Left lung (tissue), 10 donors: ENCODE results near the gene PDCD6IP. TPM values are rescaled to one million over a fixed set of nuclear protein-coding genes. Genes with fewer than 3 reads are reported as not detected.

Experiments used
- ATAC-seq: fragments of 200-7000 bp; cut with Tn5 transposase; one replicate; pipeline ENCODE4 v1.9.1; 2020; ENCODE audit warnings: moderate library complexity
- DNase-seq, 4 donors: peaks; one replicate each; pipeline ENCODE4 v3.0.0-alpha.2; 2013 to 2020
- H3K27ac ChIP-seq, 2 donors: fragments of 200-600 bp; sonication (generic) in 1 of 2; one replicate each; pipeline versions ENCODE4 v1.5.0 to v1.8.0; 2020 to 2021
- H3K27me3 ChIP-seq, 2 donors: fragments of 200-600 bp; sonication (generic) in 1 of 2; one replicate each; pipeline versions ENCODE4 v1.5.0 to v1.8.0; 2020 to 2021
- H3K36me3 ChIP-seq, 2 donors: fragments of 200-600 bp; sonication (generic) in 1 of 2; one replicate each; pipeline versions ENCODE4 v1.5.0 to v1.8.0; 2020 to 2021
- H3K4me1 ChIP-seq, 2 donors: fragments of 200-600 bp; one replicate each; pipeline ENCODE4 v1.8.0; 2021
- H3K4me3 ChIP-seq, 2 donors: fragments of 200-600 bp; sonication (generic) in 1 of 2; one replicate each; pipeline versions ENCODE4 v1.5.0 to v1.8.0; 2020 to 2021; ENCODE audit warnings: mild to moderate bottlenecking in 1 of 2
- H3K9me3 ChIP-seq, 2 donors: fragments of 200-600 bp; sonication (generic) in 1 of 2; one replicate each; pipeline versions ENCODE4 v1.5.0 to v1.8.0; 2020 to 2021
- intact Hi-C, 2 donors: fragments of 100-400 bp; cut with DNase I; formaldehyde crosslinking; loops; one replicate each; pipeline versions ENCODE4 v1.11.2 to v1.14.2; 2022
- polyA plus RNA-seq, 6 donors: library from polyadenylated mRNA; unstranded; fragments of 120-200 nt; gene quantifications; one replicate each; pipeline ENCODE4 v1.2.1, GENCODE V29; 2013; ENCODE audit not compliant: insufficient read length in 6 of 6
- total RNA-seq, 2 donors: library from RNA; stranded (reverse); fragmentation: NEBNext Ultra II Directional; extraction: Animal tissue kit (Norgen Biotek cat#: 25700); gene quantifications; one replicate each; pipeline ENCODE4 v1.2.1, GENCODE V29; 2021
- TF ChIP-seq, protein P1 (sequence below), 2 donors: fragments of 200-600 bp; sonication (generic) in 1 of 2; IDR thresholded peaks; one replicate each; pipeline versions ENCODE4 v1.5.0 to v1.8.0; 2021; ENCODE audit warnings: antibody characterized with exemption in 2 of 2
- donor health status: DM: no; HTN: yes; CAD: no.
- donor health status: DM: no; HTN: no; CAD: no.

PDCD6IP gene
- total and polyA plus RNA-seq, 8 donors: 172 to 270 (median 205) TPM

DNA sequence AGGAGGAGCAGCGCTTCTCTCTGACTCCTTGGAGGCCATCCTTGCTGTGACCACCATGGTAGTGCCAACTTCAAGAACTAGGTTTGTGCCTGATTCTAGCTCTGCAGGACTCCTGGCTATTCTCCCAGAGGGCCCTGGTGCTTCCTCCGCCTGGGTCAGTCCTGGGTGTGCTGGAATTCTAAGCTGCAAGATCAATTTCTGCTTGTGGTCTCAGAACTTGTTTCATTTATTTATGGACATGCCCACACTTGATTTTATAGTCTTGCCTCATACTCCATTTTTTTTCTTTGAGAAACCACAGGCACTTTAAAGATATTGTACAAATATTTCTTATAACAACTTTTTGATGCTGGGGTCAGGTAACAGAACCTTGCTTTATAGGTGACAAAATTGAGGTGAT, 87.6 kb downstream of the PDCD6IP start:
- TF ChIP-seq, protein P1, sequence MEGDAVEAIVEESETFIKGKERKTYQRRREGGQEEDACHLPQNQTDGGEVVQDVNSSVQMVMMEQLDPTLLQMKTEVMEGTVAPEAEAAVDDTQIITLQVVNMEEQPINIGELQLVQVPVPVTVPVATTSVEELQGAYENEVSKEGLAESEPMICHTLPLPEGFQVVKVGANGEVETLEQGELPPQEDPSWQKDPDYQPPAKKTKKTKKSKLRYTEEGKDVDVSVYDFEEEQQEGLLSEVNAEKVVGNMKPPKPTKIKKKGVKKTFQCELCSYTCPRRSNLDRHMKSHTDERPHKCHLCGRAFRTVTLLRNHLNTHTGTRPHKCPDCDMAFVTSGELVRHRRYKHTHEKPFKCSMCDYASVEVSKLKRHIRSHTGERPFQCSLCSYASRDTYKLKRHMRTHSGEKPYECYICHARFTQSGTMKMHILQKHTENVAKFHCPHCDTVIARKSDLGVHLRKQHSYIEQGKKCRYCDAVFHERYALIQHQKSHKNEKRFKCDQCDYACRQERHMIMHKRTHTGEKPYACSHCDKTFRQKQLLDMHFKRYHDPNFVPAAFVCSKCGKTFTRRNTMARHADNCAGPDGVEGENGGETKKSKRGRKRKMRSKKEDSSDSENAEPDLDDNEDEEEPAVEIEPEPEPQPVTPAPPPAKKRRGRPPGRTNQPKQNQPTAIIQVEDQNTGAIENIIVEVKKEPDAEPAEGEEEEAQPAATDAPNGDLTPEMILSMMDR (IDR thresholded peaks at IDR 0.05): no peak
- Histone ChIP-seq H3K27ac (no peak overlapping the region), H3K36me3 (no peaks in the 10 kb centered on the region), H3K27me3 (peaks cover 0 to 5% of the 10 kb centered on the region in 2 donors), H3K4me1 (peaks cover 0 to 4% of the 10 kb centered on the region in 2 donors), H3K9me3 (no peaks in the 10 kb centered on the region), H3K4me3 (no peak overlapping the region)
- intact Hi-C loops: no loop called here
- ATAC-seq: no peak
- no peak for DNase-seq

DNA sequence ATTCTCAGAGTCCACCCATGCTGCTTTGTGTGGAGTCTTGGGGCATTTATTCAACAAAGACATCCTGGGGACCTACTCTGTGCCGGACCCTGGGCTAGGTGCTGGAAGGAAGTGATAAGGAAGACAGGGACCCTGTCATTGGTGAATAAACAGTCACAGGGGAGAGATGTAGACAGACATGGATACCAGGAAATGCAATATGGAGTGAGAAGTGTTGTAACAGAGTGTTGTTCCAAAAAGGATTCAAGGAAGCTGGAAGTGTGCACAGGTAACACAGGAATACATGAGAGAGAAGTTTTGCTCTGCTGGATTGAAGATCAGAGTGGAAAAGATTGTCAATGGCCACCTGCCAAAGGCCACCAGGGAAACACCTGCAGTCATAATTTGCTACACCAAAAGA, 89.0 kb downstream of the PDCD6IP start:
- no peak for DNase-seq
- no peaks in the 10 kb centered on the region for H3K9me3 ChIP-seq
- TF ChIP-seq, protein P1 (IDR thresholded peaks at IDR 0.05): no peak
- intact Hi-C loops: no loop called here
- H3K4me1 ChIP-seq: peaks cover 0 to 4% of the 10 kb centered on the region in 2 donors
- H3K27me3 ChIP-seq: peaks cover 0 to 5% of the 10 kb centered on the region in 2 donors
- H3K4me3 ChIP-seq: no peak overlapping the region
- ATAC-seq: no peak
- no peaks in the 10 kb centered on the region for H3K36me3 ChIP-seq
- H3K27ac ChIP-seq: no peak overlapping the region

DNA sequence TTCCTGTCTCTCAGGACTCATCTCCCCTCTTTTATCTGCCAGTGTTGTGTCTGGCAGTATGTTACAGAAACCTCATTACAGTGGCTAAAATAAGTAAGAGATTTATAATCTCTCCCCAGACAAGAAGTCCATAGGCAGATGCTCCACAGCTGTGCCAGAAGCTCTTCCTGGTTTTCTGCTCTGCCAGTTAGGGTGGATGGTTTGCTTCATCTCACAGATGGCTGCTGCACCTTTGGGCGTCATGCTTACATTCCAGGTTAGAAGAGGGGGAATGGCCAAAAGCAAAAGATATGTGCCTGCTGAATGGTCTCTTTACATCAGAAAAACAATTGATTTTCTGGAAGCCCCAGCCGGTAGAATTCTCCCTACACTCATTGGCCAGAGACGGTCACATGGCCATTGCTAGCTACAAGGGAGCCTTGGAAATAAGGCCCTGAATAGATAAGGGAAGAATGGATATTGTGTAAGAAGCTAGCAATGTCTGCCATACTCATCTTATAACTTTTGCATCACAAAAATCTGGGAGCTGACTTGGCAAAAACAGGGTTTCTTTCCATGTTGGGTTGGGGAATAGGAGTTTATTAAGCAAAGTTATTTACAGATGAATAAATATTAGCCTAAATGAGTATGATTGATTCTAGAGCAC, 91.1 kb downstream of the PDCD6IP start:
- intact Hi-C loops: no loop called here
- Histone ChIP-seq H3K4me1 (no peaks in the 10 kb centered on the region), H3K27ac (no peak overlapping the region), H3K36me3 (no peaks in the 10 kb centered on the region), H3K9me3 (no peaks in the 10 kb centered on the region), H3K4me3 (no peak overlapping the region), H3K27me3 (peaks cover 0 to under 1% of the 10 kb centered on the region in 2 donors)
- ATAC-seq: no peak
- TF ChIP-seq, protein P1 (IDR thresholded peaks at IDR 0.05): no peak
- no peak for DNase-seq

DNA sequence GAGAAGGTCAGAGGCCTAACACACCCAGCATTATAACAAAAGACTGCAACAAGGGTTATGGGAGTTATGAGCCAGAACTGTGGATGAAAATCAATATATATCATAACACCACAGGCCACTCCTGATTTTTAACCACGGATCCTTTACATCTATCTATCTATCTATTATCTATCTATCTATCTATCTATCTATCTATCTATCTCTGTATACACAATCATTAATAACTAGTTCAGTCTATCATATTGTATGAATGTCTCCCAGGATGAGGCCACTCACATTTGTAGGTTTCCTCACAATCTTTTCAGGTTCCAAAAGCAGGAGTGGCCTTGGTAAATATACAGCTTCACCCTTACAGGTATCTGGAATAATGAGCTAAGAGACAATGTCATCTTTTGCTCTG, 94.2 kb downstream of the PDCD6IP start:
- no peaks in the 10 kb centered on the region for H3K9me3 ChIP-seq
- H3K27ac ChIP-seq: no peak overlapping the region
- H3K4me1 ChIP-seq: no peaks in the 10 kb centered on the region
- TF ChIP-seq, protein P1 (IDR thresholded peaks at IDR 0.05): no peak
- no peaks in the 10 kb centered on the region for H3K27me3 ChIP-seq
- H3K36me3 ChIP-seq: no peaks in the 10 kb centered on the region
- ATAC-seq: no peak
- DNase-seq: no peak
- no peak overlapping the region for H3K4me3 ChIP-seq
- intact Hi-C loops: no loop called here

DNA sequence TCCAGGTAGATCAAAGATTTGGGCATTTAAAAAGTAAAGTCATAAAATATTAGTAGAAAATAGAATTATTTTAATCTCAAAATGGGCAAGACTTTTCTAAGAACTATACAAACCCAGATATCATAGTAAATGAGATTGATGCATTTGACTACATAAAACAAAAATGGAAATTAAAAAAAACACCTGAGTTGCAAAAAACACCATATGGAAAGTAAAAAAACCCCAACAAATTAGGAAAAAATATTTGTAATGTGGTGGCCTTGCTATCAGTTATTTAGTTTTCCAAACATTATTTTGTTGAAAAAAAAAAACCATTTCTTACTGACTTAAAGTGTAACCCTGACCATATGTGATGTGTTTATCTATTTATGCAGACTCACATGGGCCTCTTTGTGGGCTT, 97.2 kb downstream of the PDCD6IP start:
- ATAC-seq: no peak
- no peaks in the 10 kb centered on the region for H3K36me3 ChIP-seq
- H3K9me3 ChIP-seq: no peaks in the 10 kb centered on the region
- intact Hi-C loops: no loop called here
- H3K27me3 ChIP-seq: no peaks in the 10 kb centered on the region
- H3K4me3 ChIP-seq: no peak overlapping the region
- H3K4me1 ChIP-seq: no peaks in the 10 kb centered on the region
- no peak overlapping the region for H3K27ac ChIP-seq
- TF ChIP-seq, protein P1 (IDR thresholded peaks at IDR 0.05): no peak
- no peak for DNase-seq
